Measurements from ENCODE around the gene VAMP5.

Gene VAMP5

DNA sequence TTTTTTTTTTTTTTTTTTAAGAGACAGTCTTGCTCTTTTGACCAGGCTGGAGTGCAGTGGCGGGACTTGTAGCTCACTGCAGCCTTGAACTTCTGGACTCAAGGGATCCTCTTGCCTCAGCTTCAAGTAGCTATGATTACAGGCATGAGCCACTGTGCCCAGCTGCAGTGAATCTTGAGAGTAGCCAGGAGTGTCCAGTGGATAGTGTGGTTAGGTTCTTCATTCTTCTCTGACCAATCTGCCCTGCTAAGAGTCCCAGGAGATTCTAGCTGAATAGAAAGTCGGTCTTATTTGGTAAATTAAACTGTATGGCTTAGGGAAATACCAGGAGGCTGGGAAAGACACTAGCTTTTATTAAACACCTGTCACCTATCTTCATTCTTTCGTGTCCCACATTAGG, 47.1 kb downstream of the VAMP5 start:
- TF ChIP-seq, protein P1, sequence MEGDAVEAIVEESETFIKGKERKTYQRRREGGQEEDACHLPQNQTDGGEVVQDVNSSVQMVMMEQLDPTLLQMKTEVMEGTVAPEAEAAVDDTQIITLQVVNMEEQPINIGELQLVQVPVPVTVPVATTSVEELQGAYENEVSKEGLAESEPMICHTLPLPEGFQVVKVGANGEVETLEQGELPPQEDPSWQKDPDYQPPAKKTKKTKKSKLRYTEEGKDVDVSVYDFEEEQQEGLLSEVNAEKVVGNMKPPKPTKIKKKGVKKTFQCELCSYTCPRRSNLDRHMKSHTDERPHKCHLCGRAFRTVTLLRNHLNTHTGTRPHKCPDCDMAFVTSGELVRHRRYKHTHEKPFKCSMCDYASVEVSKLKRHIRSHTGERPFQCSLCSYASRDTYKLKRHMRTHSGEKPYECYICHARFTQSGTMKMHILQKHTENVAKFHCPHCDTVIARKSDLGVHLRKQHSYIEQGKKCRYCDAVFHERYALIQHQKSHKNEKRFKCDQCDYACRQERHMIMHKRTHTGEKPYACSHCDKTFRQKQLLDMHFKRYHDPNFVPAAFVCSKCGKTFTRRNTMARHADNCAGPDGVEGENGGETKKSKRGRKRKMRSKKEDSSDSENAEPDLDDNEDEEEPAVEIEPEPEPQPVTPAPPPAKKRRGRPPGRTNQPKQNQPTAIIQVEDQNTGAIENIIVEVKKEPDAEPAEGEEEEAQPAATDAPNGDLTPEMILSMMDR (IDR thresholded peaks at IDR 0.05; ENCODE audit: control insufficient read depth, extremely low read depth, insufficient read depth): no peak
- no peak for DNase-seq (ENCODE audit: low read depth)

DNA sequence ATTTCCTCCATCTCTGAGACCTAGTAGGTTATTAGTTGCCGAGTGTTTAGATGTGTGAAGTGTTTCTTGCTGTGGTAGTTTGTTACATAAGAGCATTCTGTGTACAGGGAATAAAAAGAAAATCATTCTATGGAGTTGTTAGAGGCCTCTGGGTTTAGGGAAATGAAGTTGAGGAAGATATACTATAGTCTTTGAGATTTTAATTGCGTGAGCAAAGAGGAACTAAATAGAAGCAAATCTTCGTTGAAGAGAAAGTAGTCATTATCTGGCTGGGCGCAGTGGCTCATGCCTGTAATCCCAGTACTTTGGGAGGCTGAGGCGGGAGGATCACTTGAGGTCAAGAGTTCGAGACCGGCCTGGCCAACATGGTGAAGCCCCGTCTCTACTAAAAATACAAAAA, 50.8 kb downstream of the VAMP5 start:
- H3K4me3 ChIP-seq (ENCODE audit: low read depth, low read length): no peak overlapping the region
- TF ChIP-seq, protein P1 (IDR thresholded peaks at IDR 0.05; ENCODE audit: control insufficient read depth, extremely low read depth, insufficient read depth): no peak
- DNase-seq (ENCODE audit: low read depth): no peak

More for the DNA sequence above, 47.1 kb downstream of the VAMP5 start:
- H3K4me3 ChIP-seq (ENCODE audit: low read depth, low read length): no peak overlapping the region

DNA sequence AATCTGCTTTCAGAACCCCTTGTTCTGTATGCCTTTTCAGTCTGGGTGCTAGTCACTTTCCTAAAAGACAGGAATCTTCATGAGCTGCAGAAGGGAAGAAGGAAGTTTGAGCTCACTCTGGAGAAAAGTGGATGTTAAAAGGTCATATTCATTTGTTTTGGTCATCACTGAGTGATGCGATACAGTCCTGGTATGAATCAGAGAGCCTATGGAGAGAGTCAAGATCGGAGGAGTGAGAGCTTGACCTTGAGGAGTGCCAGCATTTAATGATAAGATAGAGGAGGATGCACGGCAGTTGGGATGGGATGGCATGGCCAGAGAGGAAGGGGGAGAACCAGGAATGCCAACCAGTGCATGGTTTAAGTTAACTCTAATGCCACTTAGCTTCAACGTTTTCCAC, 51.4 kb downstream of the VAMP5 start:
- DNase-seq (ENCODE audit: low read depth): no peak
- TF ChIP-seq, protein P1 (IDR thresholded peaks at IDR 0.05; ENCODE audit: control insufficient read depth, extremely low read depth, insufficient read depth): no peak
- H3K4me3 ChIP-seq (ENCODE audit: low read depth, low read length): no peak overlapping the region

DNA sequence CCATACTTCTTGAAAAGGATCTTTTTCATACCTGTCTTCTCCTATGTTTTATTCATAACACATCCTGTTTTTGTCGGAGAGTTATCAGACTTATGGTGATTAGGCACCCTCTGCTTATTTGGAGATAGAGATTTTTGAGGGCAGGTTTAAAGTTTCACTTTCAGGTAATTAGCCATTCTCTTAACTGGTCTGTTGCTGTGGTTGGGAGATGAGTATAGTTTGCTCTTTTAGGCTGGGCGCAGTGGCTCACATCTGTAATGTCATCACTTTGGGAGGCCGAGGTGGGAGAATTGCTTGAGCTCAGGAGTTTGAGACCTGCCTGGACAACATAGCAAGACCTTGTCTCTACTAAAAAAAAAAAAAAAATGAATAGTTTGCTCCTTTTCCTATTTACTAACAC, 58.5 kb downstream of the VAMP5 start:
- TF ChIP-seq, protein P1 (IDR thresholded peaks at IDR 0.05; ENCODE audit: control insufficient read depth, extremely low read depth, insufficient read depth): no peak
- no peak overlapping the region for H3K4me3 ChIP-seq (ENCODE audit: low read depth, low read length)
- DNase-seq (ENCODE audit: low read depth): no peak
